HUES6 (cell line): Measurements from ENCODE around the gene ACTR1A.

ENCODE experiments used
- H3K27ac ChIP-seq: 2 replicates; pipeline ENCODE4 v1.7.0; 2013; ENCODE audit warnings: low read depth, mild to moderate bottlenecking, low read length, inconsistent platforms
- H3K27me3 ChIP-seq: 2 replicates; pipeline ENCODE4 v1.6.1; 2013; ENCODE audit warnings: low read length; ENCODE audit not compliant: control insufficient read depth, insufficient read depth
- H3K36me3 ChIP-seq: 2 replicates; pipeline ENCODE4 v1.6.1; 2013; ENCODE audit warnings: low read length; ENCODE audit not compliant: control insufficient read depth, insufficient read depth
- H3K4me1 ChIP-seq: 2 replicates; pipeline ENCODE4 v1.6.1; 2013; ENCODE audit warnings: low read length; ENCODE audit not compliant: control insufficient read depth, insufficient read depth
- H3K4me3 ChIP-seq: 2 replicates; pipeline ENCODE4 v1.5.1; 2013; ENCODE audit warnings: low read depth, low read length
- H3K9ac ChIP-seq: one replicate; pipeline ENCODE4 v1.6.1; 2013; ENCODE audit warnings: mild to moderate bottlenecking, low read length
- H3K9me3 ChIP-seq: 2 replicates; pipeline ENCODE4 v1.6.1; 2013; ENCODE audit warnings: low read depth, low read length; ENCODE audit not compliant: control insufficient read depth, insufficient read depth

Gene ACTR1A

GRCh38 chr10:102451105-102451969 is 51.2 kb downstream of the ACTR1A start, which contains the start of gene C10orf95:
Gene C10orf95 (minus strand): TSS chr10:102451543. CDS start chr10:102451093, 450 bp downstream.
- Histone ChIP-seq H3K36me3 (peaks cover 12% of the 10 kb centered on the region), H3K27ac (no peak within 1 kb of the TSS; the same call in 1 of the 2 replicates), H3K27me3 (peaks cover 6% of the 10 kb centered on the region; the same call in 1 of the 2 replicates), H3K9ac (peak within 1 kb of the TSS; percentile 81), H3K9me3 (no peaks in the 10 kb centered on the region), H3K4me1 (peaks cover 48% of the 10 kb centered on the region), H3K4me3 (peak within 1 kb of the TSS; percentile 93)

- peaks cover 6% of the 10 kb centered on the region; the same call in 1 of the 2 replicates for H3K27me3 ChIP-seq
- peak overlapping the region; percentile 81 for H3K9ac ChIP-seq
- H3K4me1 ChIP-seq: peaks cover 40% of the 10 kb centered on the region
- peak overlapping the region; percentile 71 for H3K27ac ChIP-seq
- peak overlapping the region; percentile 93 for H3K4me3 ChIP-seq
- H3K9me3 ChIP-seq: no peaks in the 10 kb centered on the region
- H3K36me3 ChIP-seq: peaks cover 8% of the 10 kb centered on the region
These were observed 52.0 kb downstream of the ACTR1A start for GRCh38 chr10:102450374-102451104.

GRCh38 chr10:102450124-102450373 is 52.5 kb downstream of the ACTR1A start:
- peaks cover 5% of the 10 kb centered on the region for H3K36me3 ChIP-seq
- H3K9ac ChIP-seq: peak overlapping the region; percentile 81
- peak overlapping the region; percentile 93 for H3K4me3 ChIP-seq
- peaks cover 6% of the 10 kb centered on the region; the same call in 1 of the 2 replicates for H3K27me3 ChIP-seq
- H3K9me3 ChIP-seq: no peaks in the 10 kb centered on the region
- peak overlapping the region; percentile 71 for H3K27ac ChIP-seq
- H3K4me1 ChIP-seq: peaks cover 35% of the 10 kb centered on the region

- Histone ChIP-seq H3K27ac (peak overlapping the region; percentile 71), H3K36me3 (peaks cover 5% of the 10 kb centered on the region), H3K9me3 (no peaks in the 10 kb centered on the region), H3K9ac (peak overlapping the region; percentile 81), H3K4me3 (peak overlapping the region; percentile 93), H3K27me3 (peaks cover 6% of the 10 kb centered on the region; the same call in 1 of the 2 replicates), H3K4me1 (peaks cover 32% of the 10 kb centered on the region)
These were observed 53.0 kb downstream of the ACTR1A start for GRCh38 chr10:102449321-102450123.

- H3K9me3 ChIP-seq: no peaks in the 10 kb centered on the region
These were observed 57.7 kb downstream of the ACTR1A start for GRCh38 chr10:102444851-102445250.

GRCh38 chr10:102438374-102438773 is 64.1 kb downstream of the ACTR1A start:
- Histone ChIP-seq H3K4me3 (no peak overlapping the region), H3K9me3 (no peaks in the 10 kb centered on the region), H3K36me3 (no peaks in the 10 kb centered on the region), H3K27me3 (peaks cover 48% of the 10 kb centered on the region), H3K4me1 (peaks cover 15% of the 10 kb centered on the region), H3K9ac (no peak overlapping the region), H3K27ac (no peak overlapping the region)

More at GRCh38 chr10:102444851-102445250, 57.7 kb downstream of the ACTR1A start:
- H3K27ac ChIP-seq: no peak overlapping the region
- H3K36me3 ChIP-seq: no peaks in the 10 kb centered on the region
- no peak overlapping the region for H3K9ac ChIP-seq
- no peak overlapping the region for H3K4me3 ChIP-seq
- H3K27me3 ChIP-seq: peaks cover 2% of the 10 kb centered on the region; the same call in 1 of the 2 replicates
- H3K4me1 ChIP-seq: peaks cover 5% of the 10 kb centered on the region

GRCh38 chr10:102437515-102437914 is 65.0 kb downstream of the ACTR1A start:
- H3K36me3 ChIP-seq: no peaks in the 10 kb centered on the region
- H3K4me3 ChIP-seq: no peak overlapping the region
- peaks cover 19% of the 10 kb centered on the region for H3K4me1 ChIP-seq
- no peaks in the 10 kb centered on the region for H3K9me3 ChIP-seq
- H3K27ac ChIP-seq: no peak overlapping the region
- H3K27me3 ChIP-seq: peaks cover 53% of the 10 kb centered on the region
- no peak overlapping the region for H3K9ac ChIP-seq

- Histone ChIP-seq H3K27ac (no peak overlapping the region), H3K9me3 (no peaks in the 10 kb centered on the region), H3K9ac (no peak overlapping the region), H3K4me1 (peaks cover 23% of the 10 kb centered on the region), H3K4me3 (no peak overlapping the region), H3K36me3 (no peaks in the 10 kb centered on the region), H3K27me3 (peaks cover 50% of the 10 kb centered on the region)
These were observed 66.2 kb downstream of the ACTR1A start for GRCh38 chr10:102436312-102436711.

GRCh38 chr10:102435529-102436233 is 66.8 kb downstream of the ACTR1A start:
- Histone ChIP-seq H3K4me1 (peaks cover 23% of the 10 kb centered on the region), H3K36me3 (no peaks in the 10 kb centered on the region), H3K9me3 (no peaks in the 10 kb centered on the region), H3K27ac (no peak overlapping the region), H3K27me3 (peaks cover 50% of the 10 kb centered on the region), H3K9ac (peak overlapping the region; percentile 35), H3K4me3 (peak overlapping the region; percentile 49)

GRCh38 chr10:102435133-102435497 is 67.4 kb downstream of the ACTR1A start:
- H3K36me3 ChIP-seq: no peaks in the 10 kb centered on the region
- H3K9me3 ChIP-seq: no peaks in the 10 kb centered on the region
- H3K4me3 ChIP-seq: peak overlapping the region; percentile 49
- H3K9ac ChIP-seq: peak overlapping the region; percentile 35
- no peak overlapping the region for H3K27ac ChIP-seq
- H3K27me3 ChIP-seq: peaks cover 50% of the 10 kb centered on the region
- H3K4me1 ChIP-seq: peaks cover 23% of the 10 kb centered on the region
